ENCODE results near the gene UBE4A. TPM values are rescaled to one million over a fixed set of nuclear protein-coding genes. Genes with fewer than 3 reads are reported as not detected.
A peak's percentile ranks its signal among the peaks of the same experiment; 100 is the strongest.

Gene UBE4A
- total and polyA plus RNA-seq, 9 of the 15 experiments (the other 6 are each of a cell fraction or from before 2014, with no cell fraction given), result 13.5 to 45.2 (median 26.8) TPM

- Histone ChIP-seq H3K27ac (ENCODE audit: extremely low read depth, low read depth, low read length) (no peak overlapping the region), H3K4me2 (ENCODE audit: insufficient read depth, low read length) (no peak overlapping the region), H3K4me1 (replicated peaks in 1 of 2; ENCODE audit: control insufficient read depth in 2 of 2, insufficient read depth in 2 of 2, low read length in 2 of 2) (peaks cover 0 to 6% of the 10 kb centered on the region in 2 experiments; a peak in 2 of 5 replicates), H3K79me2 (ENCODE audit: control insufficient read depth, insufficient read depth, low read length) (no peaks in the 10 kb centered on the region), H4K20me1 (replicated peaks; ENCODE audit: control insufficient read depth, insufficient read depth, low read length) (no peaks in the 10 kb centered on the region), H3K9ac (ENCODE audit: insufficient read depth in 1 of 2, low read depth in 2 of 2, low read length in 2 of 2) (no peak overlapping the region), H3K27me3 (ENCODE audit: control insufficient read depth in 2 of 2, insufficient read depth in 2 of 2, low read length in 2 of 2) (no peaks in the 10 kb centered on the region), H2AFZ (ENCODE audit: low read depth, low read length) (no peak overlapping the region), H3K9me1 (ENCODE audit: control insufficient read depth, insufficient read depth, low read length) (no peaks in the 10 kb centered on the region), H3K9me3 (replicated peaks; ENCODE audit: control insufficient read depth, insufficient read depth, low read depth, low read length) (no peaks in the 10 kb centered on the region), H3K36me3 (ENCODE audit: control insufficient read depth, insufficient read depth, low read length) (peaks cover 85% of the 10 kb centered on the region), H3K4me3 (no peak overlapping the region)
- no peak for FAIRE-seq
- no peak for DNase-seq (ENCODE audit: extremely low read depth in 1 of 4, low spot score in 3 of 4)
- ChIA-PET CTCF (ENCODE audit: low intra/inter-chr PET ratio) (no interaction called here), POLR2A (interaction anchor here (0.6 to 2.5 kb wide), 7 partner anchors 10 to 564 kb away, joined by 3 to 16 read pairs (median 4); partner anchors contain the start of genes CD3D and UBE4A)
- ATAC-seq, result no peak
- intact Hi-C loops (cut with micrococcal nuclease), result no loop called here
- 97% methylated on average over 5 of the region's 5 CpGs for WGBS (ENCODE audit: insufficient coverage, low coverage, missing lambda C conversion rate)
- in situ Hi-C loops (cut with MboI), result no loop called here
- TSS peak; percentile 8 for BruUV-seq (replicated peaks)
- TF ChIP-seq IRF9 (tag; IDR thresholded peaks at IDR 0.05) (0 out of 2 replicates have a peak, but pooled peaks have one; percentile 54), ZNF639 (CRISPR knock-in tag; conservative IDR thresholded peaks at IDR 0.05 in 1 of 2, IDR thresholded peaks at IDR 0.05 in 1 of 2) (no peak), SOX6 (IDR thresholded peaks at IDR 0.05) (no peak), RUNX1 (IDR thresholded peaks at IDR 0.05; ENCODE audit: low read depth) (no peak), RCOR1 (IDR thresholded peaks at IDR 0.05; ENCODE audit: borderline replicate concordance in 1 of 2, low read depth in 2 of 2, low read length in 2 of 2) (no peak), NRF1 (conservative IDR thresholded peaks at IDR 0.05 in 1 of 2, IDR thresholded peaks at IDR 0.05 in 1 of 2) (no peak), C11orf30 (IDR thresholded peaks at IDR 0.05; ENCODE audit: low read depth) (no peak), RAD51 (IDR thresholded peaks at IDR 0.05; ENCODE audit: borderline replicate concordance, low read depth) (no peak), HINFP (tag; conservative IDR thresholded peaks at IDR 0.05; ENCODE audit: low read depth) (no peak), EP300 (IDR thresholded peaks at IDR 0.05; ENCODE audit: low read length) (no peak), CEBPB (tag; IDR thresholded peaks at IDR 0.05) (peak; percentile 78), TCFL5 (CRISPR knock-in tag; conservative IDR thresholded peaks at IDR 0.05) (no peak), HOXB6 (CRISPR knock-in tag; IDR thresholded peaks at IDR 0.05; ENCODE audit: borderline replicate concordance) (no peak)
- TF ChIP-seq, protein P1, sequence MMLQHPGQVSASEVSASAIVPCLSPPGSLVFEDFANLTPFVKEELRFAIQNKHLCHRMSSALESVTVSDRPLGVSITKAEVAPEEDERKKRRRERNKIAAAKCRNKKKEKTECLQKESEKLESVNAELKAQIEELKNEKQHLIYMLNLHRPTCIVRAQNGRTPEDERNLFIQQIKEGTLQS (IDR thresholded peaks at IDR 0.05), result peak; percentile 87
- TF ChIP-seq, protein P1 (CRISPR knock-in tag; conservative IDR thresholded peaks at IDR 0.05), result no peak
- TF ChIP-seq, protein P2, sequence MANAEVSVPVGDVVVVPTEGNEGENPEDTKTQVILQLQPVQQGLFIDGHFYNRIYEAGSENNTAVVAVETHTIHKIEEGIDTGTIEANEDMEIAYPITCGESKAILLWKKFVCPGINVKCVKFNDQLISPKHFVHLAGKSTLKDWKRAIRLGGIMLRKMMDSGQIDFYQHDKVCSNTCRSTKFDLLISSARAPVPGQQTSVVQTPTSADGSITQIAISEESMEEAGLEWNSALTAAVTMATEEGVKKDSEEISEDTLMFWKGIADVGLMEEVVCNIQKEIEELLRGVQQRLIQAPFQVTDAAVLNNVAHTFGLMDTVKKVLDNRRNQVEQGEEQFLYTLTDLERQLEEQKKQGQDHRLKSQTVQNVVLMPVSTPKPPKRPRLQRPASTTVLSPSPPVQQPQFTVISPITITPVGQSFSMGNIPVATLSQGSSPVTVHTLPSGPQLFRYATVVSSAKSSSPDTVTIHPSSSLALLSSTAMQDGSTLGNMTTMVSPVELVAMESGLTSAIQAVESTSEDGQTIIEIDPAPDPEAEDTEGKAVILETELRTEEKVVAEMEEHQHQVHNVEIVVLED (CRISPR knock-in tag; IDR thresholded peaks at IDR 0.05), result no peak
Measured at GRCh38 chr11:118373871-118374270, 14.5 kb downstream of the UBE4A start.

Measured in K562 (cell line).